Measurements from ENCODE around the gene OOSP4B. TPM values are rescaled to one million over a fixed set of nuclear protein-coding genes. Genes with fewer than 3 reads are reported as not detected.
A peak's percentile ranks its signal among the peaks of the same experiment; 100 is the strongest.
"Not testable (repeated sequence)": the region's sequence is repeated elsewhere in the genome, so short reads cannot be mapped to it uniquely, and the experiment has no call there.

OOSP4B gene
- total RNA-seq (2014; rRNA removed; shearing (Covaris generic); ENCODE audit: low replicate concordance), result not detected in 2 replicates

GRCh38 chr11:60016881-60017280, at the start of gene OOSP4B:
Gene OOSP4B, plus strand, starts transcription at chr11:60017181.
- no peaks in the 10 kb centered on the region for H3K27me3 ChIP-seq
- H3K36me3 ChIP-seq, result no peaks in the 10 kb centered on the region
- DNase-seq, result no peak
- H3K9me3 ChIP-seq, result no peaks in the 10 kb centered on the region
- H3K4me3 ChIP-seq, result no peak within 1 kb of the TSS

GRCh38 chr11:59967677-59968394, 49.1 kb upstream of the OOSP4B start:
- Histone ChIP-seq H3K27me3 (no peaks in the 10 kb centered on the region), H3K4me3 (no peak overlapping the region), H3K36me3 (no peaks in the 10 kb centered on the region), H3K9me3 (no peaks in the 10 kb centered on the region)
- no peak for DNase-seq

GRCh38 chr11:59968395-59968783, 48.6 kb upstream of the OOSP4B start:
- no peak for DNase-seq
- H3K27me3 ChIP-seq, result no peaks in the 10 kb centered on the region
- no peak overlapping the region for H3K4me3 ChIP-seq
- H3K36me3 ChIP-seq, result no peaks in the 10 kb centered on the region
- H3K9me3 ChIP-seq, result no peaks in the 10 kb centered on the region

GRCh38 chr11:59973097-59973496, 43.9 kb upstream of the OOSP4B start:
- H3K27me3 ChIP-seq, result no peaks in the 10 kb centered on the region
- no peak for DNase-seq
- no peak overlapping the region for H3K4me3 ChIP-seq
- no peaks in the 10 kb centered on the region for H3K9me3 ChIP-seq
- H3K36me3 ChIP-seq, result no peaks in the 10 kb centered on the region

- H3K27me3 ChIP-seq, result no peaks in the 10 kb centered on the region
- H3K9me3 ChIP-seq, result no peaks in the 10 kb centered on the region
Measured at GRCh38 chr11:59981106-59981770, 35.7 kb upstream of the OOSP4B start.

GRCh38 chr11:59982037-59982436, 34.9 kb upstream of the OOSP4B start:
- not testable (repeated sequence) for H3K4me3 ChIP-seq, H3K9me3 ChIP-seq, H3K36me3 ChIP-seq, H3K27me3 ChIP-seq, DNase-seq

More at GRCh38 chr11:59981106-59981770, 35.7 kb upstream of the OOSP4B start:
- Histone ChIP-seq H3K36me3 (no peaks in the 10 kb centered on the region), H3K4me3 (no peak overlapping the region)
- no peak for DNase-seq

- H3K9me3 ChIP-seq, result no peaks in the 10 kb centered on the region
- H3K36me3 ChIP-seq, result no peaks in the 10 kb centered on the region
- no peak for DNase-seq
- no peaks in the 10 kb centered on the region for H3K27me3 ChIP-seq
- no peak overlapping the region for H3K4me3 ChIP-seq
Measured at GRCh38 chr11:59983212-59983611, 33.8 kb upstream of the OOSP4B start.

GRCh38 chr11:59984368-59984767, 32.6 kb upstream of the OOSP4B start:
- no peaks in the 10 kb centered on the region for H3K9me3 ChIP-seq
- H3K4me3 ChIP-seq, result no peak overlapping the region
- no peak for DNase-seq
- H3K36me3 ChIP-seq, result no peaks in the 10 kb centered on the region
- H3K27me3 ChIP-seq, result no peaks in the 10 kb centered on the region

- Histone ChIP-seq H3K4me3 (no peak overlapping the region), H3K27me3 (no peaks in the 10 kb centered on the region), H3K36me3 (no peaks in the 10 kb centered on the region), H3K9me3 (peaks cover 4% of the 10 kb centered on the region)
- no peak for DNase-seq
Measured at GRCh38 chr11:59990421-59990820, 26.6 kb upstream of the OOSP4B start.

- no peak overlapping the region for H3K4me3 ChIP-seq
- H3K9me3 ChIP-seq, result peaks cover 4% of the 10 kb centered on the region
- no peaks in the 10 kb centered on the region for H3K36me3 ChIP-seq
- no peaks in the 10 kb centered on the region for H3K27me3 ChIP-seq
- no peak for DNase-seq
Measured at GRCh38 chr11:59992425-59992824, 24.6 kb upstream of the OOSP4B start.

GRCh38 chr11:59997800-59998199, 19.2 kb upstream of the OOSP4B start:
- DNase-seq, result no peak
- no peaks in the 10 kb centered on the region for H3K36me3 ChIP-seq
- H3K27me3 ChIP-seq, result no peaks in the 10 kb centered on the region
- no peaks in the 10 kb centered on the region for H3K9me3 ChIP-seq
- H3K4me3 ChIP-seq, result no peak overlapping the region

GRCh38 chr11:59999691-60000090, 17.3 kb upstream of the OOSP4B start:
- Histone ChIP-seq H3K9me3 (no peaks in the 10 kb centered on the region), H3K36me3 (no peaks in the 10 kb centered on the region), H3K27me3 (no peaks in the 10 kb centered on the region), H3K4me3 (no peak overlapping the region)
- DNase-seq, result no peak

- Histone ChIP-seq H3K4me3 (no peak overlapping the region), H3K27me3 (no peaks in the 10 kb centered on the region), H3K9me3 (no peaks in the 10 kb centered on the region), H3K36me3 (no peaks in the 10 kb centered on the region)
- DNase-seq, result no peak
Measured at GRCh38 chr11:60003729-60004128, 13.3 kb upstream of the OOSP4B start.

- Histone ChIP-seq H3K9me3 (no peaks in the 10 kb centered on the region), H3K4me3 (no peak overlapping the region), H3K27me3 (no peaks in the 10 kb centered on the region), H3K36me3 (no peaks in the 10 kb centered on the region)
- DNase-seq, result peak; percentile 9
Measured at GRCh38 chr11:60005360-60005759, 11.6 kb upstream of the OOSP4B start.

GRCh38 chr11:60018058-60018457, 1.1 kb downstream of the OOSP4B start:
- H3K4me3 ChIP-seq, result no peak overlapping the region
- H3K9me3 ChIP-seq, result no peaks in the 10 kb centered on the region
- no peak for DNase-seq
- no peaks in the 10 kb centered on the region for H3K27me3 ChIP-seq
- H3K36me3 ChIP-seq, result no peaks in the 10 kb centered on the region

GRCh38 chr11:60020376-60020775, 3.4 kb downstream of the OOSP4B start:
- H3K9me3 ChIP-seq, DNase-seq, H3K4me3 ChIP-seq, H3K36me3 ChIP-seq, H3K27me3 ChIP-seq: not testable (repeated sequence)

GRCh38 chr11:60029015-60029632, 12.1 kb downstream of the OOSP4B start:
- H3K36me3 ChIP-seq, result no peaks in the 10 kb centered on the region
- no peaks in the 10 kb centered on the region for H3K9me3 ChIP-seq
- no peak for DNase-seq
- H3K27me3 ChIP-seq, result no peaks in the 10 kb centered on the region
- H3K4me3 ChIP-seq, result no peak overlapping the region

GRCh38 chr11:60040109-60040508, 23.1 kb downstream of the OOSP4B start, which contains the start of gene OOSP2:
Gene OOSP2, plus strand, starts transcription at chr11:60040409. Its CDS starts 51 bp downstream, at chr11:60040460.
- H3K9me3 ChIP-seq, result no peaks in the 10 kb centered on the region
- H3K27me3 ChIP-seq, result no peaks in the 10 kb centered on the region
- no peaks in the 10 kb centered on the region for H3K36me3 ChIP-seq
- H3K4me3 ChIP-seq, result no peak within 1 kb of the TSS
- DNase-seq, result no peak

Measured in MG63 (cell line).